Camera-type eye (tissue), 1 donor: ENCODE measurements around the gene DLX3. TPM values are rescaled to one million over a fixed set of nuclear protein-coding genes. Genes with fewer than 3 reads are reported as not detected.

ENCODE experiments used
- total RNA-seq: library from RNA; depleted of rRNA; stranded (reverse); fragments of >200 nt; gene quantifications from one replicate; pipeline ENCODE4 v1.2.3, GENCODE V29; 2014

Gene DLX3
- 0.33 TPM for total RNA-seq

GRCh38 chr17:49995055-49995738 is at the start of gene DLX3:
Gene DLX3, minus strand, starts transcription at chr17:49995224. Its CDS starts 226 bp downstream, at chr17:49994998.

DNA sequence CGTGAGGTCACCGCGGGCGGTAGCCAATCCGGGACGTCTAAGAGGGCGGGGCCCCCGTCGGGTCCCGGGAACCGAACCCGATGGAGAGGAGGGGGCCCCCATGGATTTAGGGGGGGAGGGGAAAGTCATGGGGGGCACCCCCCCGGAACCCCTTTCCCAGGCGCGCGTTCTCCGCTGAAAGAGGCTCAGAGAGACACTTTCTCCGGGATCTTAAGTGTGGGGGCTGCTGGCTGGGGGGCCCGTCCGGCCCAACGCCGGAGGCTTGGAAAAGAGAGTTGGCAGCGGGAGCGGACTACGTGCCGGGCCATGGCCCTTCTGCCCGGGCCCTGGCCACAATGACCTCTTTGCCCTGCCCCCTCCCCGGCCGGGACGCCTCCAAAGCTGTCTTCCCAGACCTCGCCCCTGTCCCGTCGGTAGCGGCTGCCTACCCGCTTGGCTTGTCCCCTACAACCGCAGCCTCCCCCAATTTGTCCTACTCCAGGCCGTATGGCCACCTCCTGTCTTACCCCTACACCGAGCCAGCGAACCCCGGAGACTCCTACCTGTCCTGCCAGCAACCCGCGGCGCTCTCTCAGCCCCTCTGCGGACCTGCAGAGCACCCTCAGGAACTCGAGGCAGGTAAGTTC is 25.8 kb downstream of the DLX3 start, which contains the start of gene DLX4:
DLX4 (plus strand) TSS at position 57 of the 626 bp plus-strand sequence; CDS start at position 336, 279 bp downstream.

Other genes with a start within 250 kb of the DLX3 start
- 12.3 TPM for gene FAM117A, start 231.1 kb downstream of the DLX3 start, total RNA-seq
- gene KAT7, start 206.5 kb downstream of the DLX3 start, total RNA-seq = 58.3 TPM
- not detected for gene TAC4, start 147.2 kb downstream of the DLX3 start, total RNA-seq
- not detected for gene DLX4, start 26.0 kb downstream of the DLX3 start, total RNA-seq
- gene ITGA3, start 60.9 kb upstream of the DLX3 start, total RNA-seq = 22.1 TPM
- gene PDK2, start 100.1 kb upstream of the DLX3 start, total RNA-seq = 22.0 TPM
- 14.2 TPM for gene SAMD14, start 134.9 kb upstream of the DLX3 start, total RNA-seq
- gene PPP1R9B, start 155.5 kb upstream of the DLX3 start, total RNA-seq = 36.4 TPM
- gene SGCA, start 170.8 kb upstream of the DLX3 start, total RNA-seq = 13.5 TPM
- 7,902 TPM for gene COL1A1, start 206.4 kb upstream of the DLX3 start, total RNA-seq